IPS DF 6.9 (cell line): Measurements from ENCODE around the gene CEP85.

Experiments
- DNase-seq: peaks from one replicate; pipeline ENCODE4 v3.0.0-alpha.2; 2013; ENCODE audit warnings: low read depth, low spot score
- H3K27ac ChIP-seq: one replicate; pipeline ENCODE4 v1.5.1; 2013; ENCODE audit warnings: low read length, control low read depth
- H3K27me3 ChIP-seq: 2 replicates; pipeline ENCODE4 v1.6.1; 2013; ENCODE audit warnings: mild to moderate bottlenecking, low read length; ENCODE audit not compliant: control insufficient read depth, insufficient read depth
- H3K36me3 ChIP-seq: 2 replicates; pipeline ENCODE4 v1.6.1; 2013; ENCODE audit warnings: low read length; ENCODE audit not compliant: control insufficient read depth, insufficient read depth
- H3K4me1 ChIP-seq: 2 replicates; pipeline ENCODE4 v1.6.1; 2013; ENCODE audit warnings: low read length; ENCODE audit not compliant: control insufficient read depth, insufficient read depth
- H3K4me3 ChIP-seq: 2 replicates; pipeline ENCODE4 v1.5.1; 2013; ENCODE audit warnings: mild to moderate bottlenecking, low read length
- H3K9me3 ChIP-seq: 2 replicates; pipeline ENCODE4 v1.6.1; 2013; ENCODE audit warnings: low read length, inconsistent platforms; ENCODE audit not compliant: control insufficient read depth, insufficient read depth
- WGBS: extraction: QIAGEN DNeasy Blood & Tissue Kit; methylation state at CpG from one replicate; pipeline ENCODE4 v1.1.7; 2013; ENCODE audit warnings: mixed read lengths, missing lambda C conversion rate; ENCODE audit not compliant: insufficient read length, insufficient coverage; 5-methylcytosine and 5-hydroxymethylcytosine counted together

The CEP85 gene

DNA sequence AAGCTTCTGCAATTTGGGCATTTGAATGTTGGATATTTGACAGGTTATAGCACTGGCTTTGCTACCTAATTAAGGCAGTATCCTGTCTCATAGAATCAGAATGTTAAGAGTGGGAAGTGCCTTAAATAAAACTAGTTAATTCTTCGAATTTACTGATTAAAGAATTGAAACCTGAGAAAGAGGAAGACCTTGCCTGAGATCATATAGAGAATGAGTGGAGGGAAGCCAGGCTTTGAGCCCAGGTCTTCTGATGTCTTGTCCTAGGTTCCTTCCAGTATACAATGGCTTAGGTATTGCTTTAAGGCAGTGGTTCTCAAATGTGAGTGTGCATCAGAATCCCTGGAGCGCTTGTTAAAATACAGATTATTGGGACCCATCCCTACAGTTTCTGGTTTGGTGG is 25.0 kb downstream of the CEP85 start:
- Histone ChIP-seq H3K36me3 (peaks cover 28% of the 10 kb centered on the region; the same call in 1 of the 2 replicates), H3K27me3 (no peaks in the 10 kb centered on the region), H3K4me1 (no peaks in the 10 kb centered on the region), H3K9me3 (no peaks in the 10 kb centered on the region), H3K27ac (no peak overlapping the region), H3K4me3 (no peak overlapping the region)
- DNase-seq: no peak
- WGBS: no CpG with 5 or more reads among the region's 2 CpGs

DNA sequence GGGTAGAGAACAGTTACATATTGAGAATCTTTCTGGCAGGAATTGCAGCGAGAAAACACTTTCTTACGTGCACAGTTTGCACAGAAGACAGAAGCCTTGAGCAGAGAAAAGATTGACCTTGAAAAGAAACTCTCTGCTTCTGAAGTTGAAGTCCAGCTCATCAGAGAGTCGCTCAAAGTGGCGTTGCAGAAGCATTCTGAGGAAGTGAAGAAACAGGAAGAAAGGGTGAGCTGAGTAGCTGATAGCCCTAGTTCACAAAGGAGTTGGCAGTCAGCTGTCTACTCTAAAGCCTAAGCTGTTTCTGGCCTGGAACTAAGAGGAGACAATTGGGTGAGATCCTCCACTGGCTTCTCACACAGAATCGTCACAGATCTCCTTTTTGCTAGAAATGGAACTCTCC is 25.6 kb downstream of the CEP85 start:
- peaks cover 28% of the 10 kb centered on the region; the same call in 1 of the 2 replicates for H3K36me3 ChIP-seq
- no CpG with 5 or more reads among the region's 5 CpGs for WGBS

DNA sequence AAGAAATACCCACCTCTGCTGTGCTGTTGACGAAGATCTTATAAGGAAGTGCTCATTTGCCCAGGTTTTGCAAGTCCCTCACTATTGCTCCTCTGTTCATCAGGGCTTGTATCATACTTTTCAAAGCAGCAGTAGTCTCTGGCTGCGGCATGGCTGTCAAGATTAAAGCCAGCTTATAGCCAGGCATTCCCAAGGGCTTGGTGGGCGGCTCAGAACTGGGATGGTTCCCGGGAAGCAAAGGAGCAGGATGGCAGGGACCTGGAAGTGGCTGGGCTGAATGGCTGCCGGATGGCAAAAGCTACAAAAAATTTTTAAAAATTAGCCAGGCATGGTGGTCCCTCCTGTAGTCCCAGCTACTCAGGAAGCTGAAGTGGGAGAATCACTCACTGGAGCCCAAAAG is 29.2 kb downstream of the CEP85 start:
- DNase-seq: no peak
- no peaks in the 10 kb centered on the region for H3K27me3 ChIP-seq
- no peak overlapping the region for H3K4me3 ChIP-seq
- H3K36me3 ChIP-seq: peaks cover 21% of the 10 kb centered on the region
- no peaks in the 10 kb centered on the region for H3K4me1 ChIP-seq
- H3K27ac ChIP-seq: no peak overlapping the region
- no CpG with 5 or more reads among the region's 5 CpGs for WGBS
- H3K9me3 ChIP-seq: no peaks in the 10 kb centered on the region

More for the DNA sequence above, 25.6 kb downstream of the CEP85 start:
- Histone ChIP-seq H3K27me3 (no peaks in the 10 kb centered on the region), H3K9me3 (no peaks in the 10 kb centered on the region), H3K4me1 (no peaks in the 10 kb centered on the region), H3K27ac (no peak overlapping the region), H3K4me3 (no peak overlapping the region)
- DNase-seq: no peak

DNA sequence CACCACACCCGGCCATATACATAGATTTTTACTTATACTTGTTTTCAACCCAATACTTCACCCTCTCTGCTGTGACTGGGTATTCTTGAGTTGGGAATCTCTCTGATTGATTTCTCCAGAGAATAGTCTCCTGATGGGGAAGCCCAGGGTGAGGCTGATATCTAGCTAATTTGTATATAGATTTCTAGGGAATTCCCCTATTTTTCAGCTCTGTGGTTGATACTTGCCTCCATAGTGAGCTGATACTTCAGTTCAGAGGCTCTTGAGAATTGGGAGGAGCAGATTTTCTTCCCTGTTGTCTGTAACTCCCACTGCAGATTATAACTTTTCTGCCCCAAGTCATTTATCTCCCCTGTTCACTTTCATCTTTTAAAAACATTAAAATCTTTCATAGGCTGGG is 31.4 kb downstream of the CEP85 start:
- no CpG with 5 or more reads among the region's 1 CpG for WGBS
- peaks cover 23% of the 10 kb centered on the region for H3K36me3 ChIP-seq
- no peak for DNase-seq
- no peaks in the 10 kb centered on the region for H3K4me1 ChIP-seq
- H3K27ac ChIP-seq: no peak overlapping the region
- no peaks in the 10 kb centered on the region for H3K27me3 ChIP-seq
- H3K4me3 ChIP-seq: no peak overlapping the region
- H3K9me3 ChIP-seq: no peaks in the 10 kb centered on the region; the same call in 1 of the 2 replicates

DNA sequence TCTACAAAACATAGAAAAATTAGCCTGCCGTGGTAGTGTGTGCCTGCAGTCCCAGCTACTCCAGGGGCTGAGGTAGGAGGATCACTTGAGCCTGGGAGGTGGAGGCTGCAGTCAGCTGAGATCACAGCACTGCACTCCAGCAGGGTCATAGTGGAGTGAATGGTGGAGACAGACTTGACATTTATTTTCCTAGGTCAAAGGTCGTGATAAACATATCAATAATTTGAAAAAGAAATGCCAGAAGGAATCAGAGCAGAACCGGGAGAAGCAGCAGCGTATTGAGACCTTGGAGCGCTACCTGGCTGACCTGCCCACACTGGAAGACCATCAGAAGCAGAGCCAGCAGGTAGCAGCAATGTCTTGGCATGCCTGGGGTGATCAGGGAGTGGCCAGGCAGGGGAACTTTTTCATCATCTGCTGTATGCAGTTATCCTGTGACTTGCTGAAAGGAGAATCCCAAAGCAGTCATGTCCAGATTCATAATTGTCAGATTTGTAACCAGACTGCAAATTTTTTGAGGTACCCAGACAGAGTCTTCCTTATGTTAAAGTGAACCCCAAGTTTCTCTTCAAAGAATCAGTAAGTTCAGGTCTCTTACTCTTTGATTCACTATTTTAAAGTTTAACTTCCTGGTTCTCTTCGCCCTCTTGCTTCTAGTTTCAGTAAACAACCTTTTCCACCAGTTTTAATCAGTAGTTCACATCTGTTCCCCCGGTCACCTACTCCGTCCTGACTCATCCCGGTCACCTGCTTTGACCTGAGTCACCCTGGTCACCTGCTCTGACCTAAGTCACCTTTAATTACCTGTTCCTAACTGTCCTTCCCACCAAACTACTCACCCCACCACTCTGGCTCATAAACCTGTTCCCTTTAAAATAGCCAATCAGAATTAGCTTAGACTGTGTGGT is 34.5 kb downstream of the CEP85 start:
- H3K4me3 ChIP-seq: no peak overlapping the region
- peaks cover 24% of the 10 kb centered on the region for H3K36me3 ChIP-seq
- H3K27ac ChIP-seq: no peak overlapping the region
- no CpG with 5 or more reads among the region's 9 CpGs for WGBS
- no peaks in the 10 kb centered on the region; the same call in 1 of the 2 replicates for H3K9me3 ChIP-seq
- H3K4me1 ChIP-seq: no peaks in the 10 kb centered on the region
- no peak for DNase-seq
- H3K27me3 ChIP-seq: no peaks in the 10 kb centered on the region

DNA sequence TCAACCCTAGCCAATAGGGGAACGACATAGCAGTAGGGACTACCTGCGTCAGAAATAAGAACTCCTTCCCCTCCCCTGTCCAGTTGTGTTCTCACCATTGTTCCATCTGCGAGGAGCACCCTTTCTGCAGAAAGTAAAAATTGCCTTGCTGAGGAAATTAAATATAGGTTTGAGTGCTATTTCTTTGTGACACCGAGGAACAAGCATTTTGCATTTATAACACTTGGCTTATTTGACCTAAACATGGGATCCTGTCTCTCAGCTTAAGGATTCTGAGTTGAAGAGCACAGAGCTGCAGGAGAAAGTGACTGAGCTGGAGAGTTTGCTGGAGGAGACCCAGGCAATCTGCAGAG is 35.2 kb downstream of the CEP85 start:
- Histone ChIP-seq H3K9me3 (no peaks in the 10 kb centered on the region; the same call in 1 of the 2 replicates), H3K36me3 (peaks cover 24% of the 10 kb centered on the region), H3K4me1 (no peaks in the 10 kb centered on the region), H3K4me3 (no peak overlapping the region), H3K27me3 (no peaks in the 10 kb centered on the region), H3K27ac (no peak overlapping the region)
- WGBS: no CpG with 5 or more reads among the region's 4 CpGs
- no peak for DNase-seq

DNA sequence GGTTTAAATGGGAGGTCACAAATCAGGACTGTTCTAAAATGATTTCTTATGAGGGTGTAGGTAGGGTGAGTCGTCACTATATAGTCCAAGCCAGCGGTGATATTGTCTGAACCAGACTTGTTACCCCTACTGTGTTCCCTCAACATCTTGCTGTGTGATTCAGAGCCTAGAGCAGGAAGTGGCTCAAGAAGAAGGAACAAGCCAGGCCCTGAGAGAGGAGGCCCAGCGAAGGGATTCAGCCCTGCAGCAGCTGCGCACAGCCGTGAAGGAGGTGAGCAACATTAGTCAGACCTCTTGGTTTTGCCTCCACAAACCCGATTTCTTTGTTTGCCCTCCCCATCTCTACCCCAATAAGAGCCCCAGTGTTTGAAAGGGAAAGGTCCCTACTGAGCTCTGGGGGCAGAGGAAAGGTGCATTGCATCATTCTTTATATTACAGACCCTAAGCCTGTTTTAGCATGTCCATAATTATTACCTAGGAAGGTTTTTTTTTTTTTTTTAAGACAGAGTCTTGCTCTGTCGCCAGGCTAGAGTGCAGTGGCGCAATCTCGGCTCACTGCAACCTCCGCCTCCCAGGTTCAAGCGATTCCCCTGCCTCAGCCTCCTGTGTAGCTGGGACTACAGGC is 40.9 kb downstream of the CEP85 start:
- Histone ChIP-seq H3K9me3 (no peaks in the 10 kb centered on the region), H3K4me3 (no peak overlapping the region), H3K27ac (no peak overlapping the region), H3K4me1 (no peaks in the 10 kb centered on the region; the same call in none of the 2 replicates), H3K36me3 (peaks cover 26% of the 10 kb centered on the region), H3K27me3 (no peaks in the 10 kb centered on the region)
- DNase-seq: no peak
- WGBS: no CpG with 5 or more reads among the region's 11 CpGs

DNA sequence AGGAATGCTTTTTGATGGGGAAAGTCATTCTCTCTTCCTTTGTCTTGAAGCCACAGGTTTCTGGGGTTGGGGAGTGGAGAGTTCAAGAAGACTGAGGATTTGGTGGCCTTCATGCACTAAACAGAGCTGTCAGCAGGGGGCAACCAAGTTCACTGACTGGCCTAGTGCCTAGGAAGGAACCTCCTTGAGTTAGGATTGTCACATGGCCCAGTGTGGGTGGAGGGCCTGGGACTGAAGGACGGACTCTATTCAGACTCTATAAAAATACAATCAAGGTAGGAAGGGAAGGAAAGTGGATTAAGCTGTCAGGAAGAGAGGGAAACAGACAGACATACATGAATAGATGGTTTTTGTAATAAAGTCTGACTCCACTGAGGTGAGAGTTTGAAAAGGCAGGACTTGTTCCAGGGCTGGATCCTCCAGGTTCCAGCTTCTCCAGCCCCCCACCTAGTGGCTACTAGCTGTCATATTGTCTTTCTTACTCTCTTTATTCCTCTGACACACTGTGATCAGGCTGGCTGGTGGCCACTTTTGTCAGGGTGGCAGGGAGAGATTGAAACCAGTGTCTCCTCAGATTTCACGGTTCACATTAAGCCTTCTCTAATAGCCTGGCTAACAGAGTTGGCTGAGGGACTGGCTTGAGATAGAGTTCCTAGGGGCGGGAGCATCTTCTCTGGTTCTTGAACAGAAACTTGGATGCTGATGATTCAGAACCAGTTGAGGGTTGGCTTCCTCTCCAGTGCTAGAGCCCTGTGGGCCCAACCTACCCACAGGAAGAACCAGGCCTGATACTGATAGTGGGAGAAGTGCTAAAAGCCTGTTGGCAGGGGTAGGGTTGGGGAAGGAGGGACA is 41.8 kb downstream of the CEP85 start:
- Histone ChIP-seq H3K4me3 (no peak overlapping the region), H3K4me1 (no peaks in the 10 kb centered on the region; the same call in none of the 2 replicates), H3K27me3 (no peaks in the 10 kb centered on the region), H3K27ac (no peak overlapping the region), H3K36me3 (peaks cover 24% of the 10 kb centered on the region), H3K9me3 (no peaks in the 10 kb centered on the region)
- DNase-seq: peak; percentile 92
- no CpG with 5 or more reads among the region's 3 CpGs for WGBS

DNA sequence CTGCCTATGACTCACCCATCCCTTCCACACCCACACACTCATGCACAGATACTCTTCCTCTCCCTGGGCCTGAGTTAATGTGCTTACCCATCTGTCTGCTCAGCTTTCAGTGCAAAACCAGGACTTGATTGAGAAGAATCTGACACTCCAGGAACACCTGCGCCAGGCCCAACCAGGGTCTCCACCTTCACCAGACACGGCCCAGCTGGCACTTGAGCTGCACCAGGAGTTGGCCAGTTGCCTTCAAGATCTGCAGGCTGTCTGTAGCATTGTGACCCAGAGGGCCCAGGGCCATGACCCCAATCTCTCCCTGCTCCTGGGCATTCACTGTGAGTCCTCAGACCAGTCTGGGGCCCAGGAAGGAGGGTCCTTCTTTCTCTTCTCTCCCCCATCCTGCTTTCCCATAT is 42.4 kb downstream of the CEP85 start:
- DNase-seq: no peak

DNA sequence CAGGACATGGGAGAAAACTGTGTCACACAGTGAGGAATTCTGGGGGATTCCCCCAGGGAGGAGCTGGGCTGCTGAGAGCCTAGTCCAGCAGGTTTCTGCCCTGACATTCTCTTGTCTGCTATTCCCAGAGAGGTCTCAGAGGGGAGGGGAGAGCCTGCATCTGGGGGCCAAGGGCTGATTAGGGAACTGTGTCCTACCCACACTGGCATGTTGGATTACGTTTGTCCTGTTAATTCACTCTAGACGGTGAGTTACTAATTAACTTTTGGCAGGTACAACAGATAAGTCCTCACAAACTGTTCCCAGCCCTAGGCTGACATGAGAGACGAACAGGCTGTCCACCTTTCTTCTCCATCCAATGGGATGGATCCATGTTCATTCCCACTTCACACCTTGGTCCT is 43.3 kb downstream of the CEP85 start:
- Histone ChIP-seq H3K4me3 (no peak overlapping the region), H3K9me3 (no peaks in the 10 kb centered on the region), H3K36me3 (peaks cover 16% of the 10 kb centered on the region; the same call in 1 of the 2 replicates), H3K27me3 (no peaks in the 10 kb centered on the region), H3K4me1 (peaks cover 7% of the 10 kb centered on the region), H3K27ac (no peak overlapping the region)
- DNase-seq: no peak
- no CpG with 5 or more reads among the region's 3 CpGs for WGBS

More for the DNA sequence above, 42.4 kb downstream of the CEP85 start:
- no CpG with 5 or more reads among the region's 2 CpGs for WGBS
- Histone ChIP-seq H3K9me3 (no peaks in the 10 kb centered on the region), H3K4me3 (no peak overlapping the region), H3K27me3 (no peaks in the 10 kb centered on the region), H3K4me1 (peaks cover 3% of the 10 kb centered on the region), H3K27ac (no peak overlapping the region), H3K36me3 (peaks cover 22% of the 10 kb centered on the region; the same call in 1 of the 2 replicates)
